B cell (primary cell): Measurements from ENCODE around the gene INPP4A. TPM values are rescaled to one million over a fixed set of nuclear protein-coding genes. Genes with fewer than 3 reads are reported as not detected.

Experiments used
- ATAC-seq: fragments of 200-7000 bp; cut with Tn5 transposase; one replicate; pipeline ENCODE4 v1.10.0; 2021; ENCODE audit warnings: low read depth, mild to moderate bottlenecking, moderate number of reproducible peaks, moderate library complexity
- CTCF ChIA-PET: fragments of 350-600 bp; sonication (Branson Sonifier 250); formaldehyde crosslinking; loops from one replicate; lab custom pipeline; 2021; ENCODE audit warnings: antibody characterized with exemption, inconsistent platforms; lab: Charles Lee
- POLR2A ChIA-PET: fragments of 350-600 bp; sonication (Branson Sonifier 250); formaldehyde crosslinking; loops from one replicate; lab custom pipeline; 2021; ENCODE audit warnings: antibody characterized with exemption; lab: Charles Lee
- DNase-seq: peaks from one replicate; pipeline ENCODE4 v3.0.0; 2013
- H2AFZ ChIP-seq: 2 replicates; pipeline ENCODE4 v1.6.1; 2012; ENCODE audit warnings: mild to moderate bottlenecking, low read depth, low read length; ENCODE audit not compliant: insufficient read depth, poor library complexity, severe bottlenecking
- H3K27ac ChIP-seq, 2 donors: 1 replicate in 1 of 2; 2 replicates in 1 of 2; pipeline ENCODE4 v1.5.1; 2012 to 2013; ENCODE audit warnings: low read length in 2 of 2, mild to moderate bottlenecking in 2 of 2, moderate library complexity in 1 of 2
- H3K27me3 ChIP-seq, 4 experiments: fragments of 200-600 bp in 1 of 4; sonication (generic) in 1 of 4; replicated peaks in 1 of 4; 1 replicate in 2 of 4; 2 replicates in 2 of 4; pipeline versions ENCODE4 v1.6.1 to v1.7.0; 2013 to 2016; ENCODE audit warnings: low read length in 3 of 4, mild to moderate bottlenecking in 2 of 4, mixed read lengths in 1 of 4, moderate library complexity in 1 of 4; ENCODE audit not compliant: insufficient read depth in 4 of 4, control insufficient read depth in 3 of 4; ENCODE audit errors: control extremely low read depth in 1 of 4
- H3K36me3 ChIP-seq, 2 experiments: replicated peaks in 1 of 2; 1 replicate in 1 of 2; 2 replicates in 1 of 2; pipeline versions ENCODE4 v1.6.1 to v1.7.1; 2013; ENCODE audit warnings: low read length in 1 of 2; ENCODE audit not compliant: insufficient read depth in 2 of 2, control insufficient read depth in 1 of 2; ENCODE audit errors: control extremely low read depth in 1 of 2, extremely low read depth in 1 of 2
- H3K4me1 ChIP-seq, 2 donors: fragments of 200-600 bp in 1 of 2; sonication (generic) in 1 of 2; 1 replicate in 1 of 2; 2 replicates in 1 of 2; pipeline versions ENCODE4 v1.5.1 to v1.6.1; 2013 to 2017; ENCODE audit warnings: low read length in 2 of 2; ENCODE audit not compliant: control insufficient read depth in 2 of 2, insufficient read depth in 2 of 2
- H3K4me2 ChIP-seq: replicated peaks from 2 replicates; pipeline ENCODE3; 2012; ENCODE audit warnings: mild to moderate bottlenecking, low read depth, low read length; ENCODE audit not compliant: poor library complexity, severe bottlenecking
- H3K4me3 ChIP-seq, 5 experiments: fragments of 200-600 bp in 1 of 5; sonication (generic) in 1 of 5; 1 replicate in 3 of 5; 2 replicates in 2 of 5; pipeline versions ENCODE4 v1.5.1 to v1.7.0; 2011 to 2016; ENCODE audit warnings: low read length in 4 of 5, mild to moderate bottlenecking in 4 of 5, low read depth in 2 of 5, control low read depth in 1 of 5, moderate library complexity in 1 of 5; ENCODE audit not compliant: insufficient read depth in 1 of 5; ENCODE audit errors: control extremely low read depth in 1 of 5, extremely low read depth in 1 of 5
- H3K79me2 ChIP-seq: fragments of 200-600 bp; sonication (generic); one replicate; pipeline ENCODE4 v1.6.0; 2016; ENCODE audit warnings: low read length; ENCODE audit not compliant: control insufficient read depth, insufficient read depth
- H3K9ac ChIP-seq: fragments of 200-600 bp; sonication (generic); 2 replicates; pipeline ENCODE4 v1.6.1; 2017; ENCODE audit warnings: mild to moderate bottlenecking, low read length, moderate library complexity
- H3K9me3 ChIP-seq, 3 donors: one replicate each; pipeline versions ENCODE4 v1.6.1 to v1.7.1; 2013; ENCODE audit warnings: low read length in 2 of 3; ENCODE audit not compliant: control insufficient read depth in 2 of 3, insufficient read depth in 1 of 3; ENCODE audit errors: control extremely low read depth in 1 of 3
- H4K20me1 ChIP-seq: 2 replicates; pipeline ENCODE4 v1.6.0; 2012; ENCODE audit warnings: mild to moderate bottlenecking, low read length; ENCODE audit not compliant: insufficient read depth, control insufficient read depth, poor library complexity, severe bottlenecking
- H3K27ac Mint-ChIP-seq: one replicate; pipeline ENCODE4 v1.8.0; 2021; ENCODE audit warnings: mixed read lengths
- H3K27me3 Mint-ChIP-seq: one replicate; pipeline ENCODE4 v1.8.0; 2021; ENCODE audit warnings: mixed read lengths
- H3K4me1 Mint-ChIP-seq: one replicate; pipeline ENCODE4 v1.8.0; 2021; ENCODE audit warnings: mixed read lengths
- H3K4me3 Mint-ChIP-seq: one replicate; pipeline ENCODE4 v1.8.0; 2021; ENCODE audit warnings: mixed read lengths
- H3K9me3 Mint-ChIP-seq: one replicate; pipeline ENCODE4 v1.8.0; 2022; ENCODE audit warnings: mixed read lengths; ENCODE audit not compliant: insufficient read depth
- EZH2 ChIP-seq: IDR thresholded peaks from 2 replicates; pipeline ENCODE4 v1.6.1; 2012; ENCODE audit warnings: borderline replicate concordance, low read depth, mild to moderate bottlenecking, moderate library complexity, low read length; ENCODE audit not compliant: insufficient read depth, poor library complexity, severe bottlenecking
- WGBS: methylation state at CpG from one replicate; pipeline ENCODE4 v1.1.5; 2013; ENCODE audit warnings: missing lambda C conversion rate; ENCODE audit not compliant: insufficient coverage; 5-methylcytosine and 5-hydroxymethylcytosine counted together
- intact Hi-C: fragments of 100-400 bp; cut with micrococcal nuclease; formaldehyde crosslinking; loops from one replicate; pipeline ENCODE4 v1.10.0; 2022
- polyA plus RNA-seq: library from polyadenylated mRNA; depleted of rRNA; stranded (reverse); fragments of >200 nt; gene quantifications from 2 replicates; pipeline ENCODE4 v1.2.3, GENCODE V29; 2012
- total RNA-seq, 2 donors: library from RNA; stranded (reverse); fragments of 120-200 nt in 1 of 2; gene quantifications; 1 replicate in 1 of 2; 2 replicates in 1 of 2; pipeline versions ENCODE4 v1.2.3 to v1.2.4, GENCODE V29; 2013 to 2022
- TF ChIP-seq, protein P1 (sequence below): fragments of 200-600 bp; IDR thresholded peaks from one replicate; pipeline ENCODE4 v1.8.0; 2022; ENCODE audit warnings: antibody characterized with exemption, mild to moderate bottlenecking

Gene INPP4A
- total and polyA plus RNA-seq, 2 donors (not counting 1 experiment from before 2014, with no cell fraction given) = 10.7 to 22.5 TPM

DNA sequence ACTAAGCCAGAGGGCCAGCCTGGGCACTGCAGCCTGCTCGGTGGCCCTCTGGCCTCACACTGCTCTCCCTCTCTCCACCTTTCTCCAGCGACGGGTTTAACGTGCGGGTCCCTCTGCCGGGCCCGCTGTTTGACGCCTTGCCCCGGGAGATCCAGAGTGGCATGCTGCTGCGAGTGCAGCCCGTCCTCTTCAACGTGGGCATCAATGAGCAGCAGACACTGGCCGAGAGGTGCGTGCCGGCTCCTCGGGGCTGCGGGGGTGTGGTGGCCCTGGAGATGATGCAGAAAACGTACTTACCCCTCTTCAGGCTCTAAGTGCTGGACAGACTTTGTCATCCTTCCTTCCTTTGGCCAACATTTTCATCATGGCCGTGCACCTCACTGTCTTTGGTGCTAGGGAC is 121.3 kb downstream of the INPP4A start:
- no peaks in the 10 kb centered on the region for H3K9me3 Mint-ChIP-seq
- no peaks in the 10 kb centered on the region for H3K4me1 Mint-ChIP-seq
- Histone ChIP-seq H3K79me2 (no peaks in the 10 kb centered on the region), H3K4me1 (no peaks in the 10 kb centered on the region), H3K27ac (no peak overlapping the region), H3K9me3 (no peaks in the 10 kb centered on the region), H4K20me1 (no peaks in the 10 kb centered on the region), H3K9ac (no peak overlapping the region), H3K27me3 (no peaks in the 10 kb centered on the region), H3K4me2 (no peak overlapping the region), H3K4me3 (no peak overlapping the region), H2AFZ (no peak overlapping the region), H3K36me3 (peaks cover 13 to 19% of the 10 kb centered on the region in 2 experiments)
- DNase-seq (no peak), ATAC-seq (no peak)
- 97% methylated on average over 19 of the region's 19 CpGs for WGBS
- H3K27me3 Mint-ChIP-seq = no peaks in the 10 kb centered on the region
- TF ChIP-seq, protein P1, sequence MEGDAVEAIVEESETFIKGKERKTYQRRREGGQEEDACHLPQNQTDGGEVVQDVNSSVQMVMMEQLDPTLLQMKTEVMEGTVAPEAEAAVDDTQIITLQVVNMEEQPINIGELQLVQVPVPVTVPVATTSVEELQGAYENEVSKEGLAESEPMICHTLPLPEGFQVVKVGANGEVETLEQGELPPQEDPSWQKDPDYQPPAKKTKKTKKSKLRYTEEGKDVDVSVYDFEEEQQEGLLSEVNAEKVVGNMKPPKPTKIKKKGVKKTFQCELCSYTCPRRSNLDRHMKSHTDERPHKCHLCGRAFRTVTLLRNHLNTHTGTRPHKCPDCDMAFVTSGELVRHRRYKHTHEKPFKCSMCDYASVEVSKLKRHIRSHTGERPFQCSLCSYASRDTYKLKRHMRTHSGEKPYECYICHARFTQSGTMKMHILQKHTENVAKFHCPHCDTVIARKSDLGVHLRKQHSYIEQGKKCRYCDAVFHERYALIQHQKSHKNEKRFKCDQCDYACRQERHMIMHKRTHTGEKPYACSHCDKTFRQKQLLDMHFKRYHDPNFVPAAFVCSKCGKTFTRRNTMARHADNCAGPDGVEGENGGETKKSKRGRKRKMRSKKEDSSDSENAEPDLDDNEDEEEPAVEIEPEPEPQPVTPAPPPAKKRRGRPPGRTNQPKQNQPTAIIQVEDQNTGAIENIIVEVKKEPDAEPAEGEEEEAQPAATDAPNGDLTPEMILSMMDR = no peak
- no peak for TF ChIP-seq EZH2
- H3K4me3 Mint-ChIP-seq = no peak overlapping the region
- ChIA-PET POLR2A (no interaction called here), CTCF (no interaction called here)
- intact Hi-C loops = loop anchor here (5.0 kb wide), 1 partner anchor 271 kb away; no protein-coding TSS in a partner anchor
- H3K27ac Mint-ChIP-seq = no peak overlapping the region

DNA sequence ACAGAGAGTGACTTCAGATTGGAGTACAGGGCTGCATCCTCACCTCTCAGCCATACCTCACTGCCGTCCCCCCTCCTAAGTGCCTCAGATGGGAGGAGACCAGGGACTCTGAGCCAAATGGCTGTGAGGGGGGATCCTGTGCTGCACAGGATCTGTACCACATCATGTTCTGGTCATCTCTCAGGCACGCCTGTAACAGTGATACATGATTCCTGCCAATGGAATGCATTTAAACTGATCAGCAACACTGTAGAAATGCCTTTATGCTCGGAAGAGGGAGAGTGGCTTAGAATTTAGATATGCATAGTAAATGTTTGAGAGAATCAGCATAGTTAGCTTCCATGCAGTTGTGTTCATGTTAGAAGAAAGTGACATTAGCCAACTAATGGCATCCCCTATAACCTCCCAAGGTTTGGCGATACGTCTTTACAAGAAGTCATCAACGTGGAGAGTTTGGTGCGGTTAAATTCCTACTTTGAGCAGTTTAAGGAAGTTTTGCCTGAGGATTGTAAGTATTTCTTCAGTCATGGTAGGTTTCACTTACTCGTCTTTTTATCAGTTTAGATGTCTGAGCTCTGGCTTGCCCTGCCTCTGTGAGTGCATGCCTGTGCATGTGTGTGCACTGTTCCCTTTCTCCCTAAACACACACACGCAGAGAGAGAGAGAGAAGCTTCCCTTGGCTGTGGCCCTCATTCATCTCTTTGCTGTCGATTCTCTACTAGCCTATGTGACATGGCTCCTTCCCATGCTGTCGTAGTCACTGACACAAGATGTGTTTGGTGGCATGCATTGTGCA is 123.7 kb downstream of the INPP4A start:
- H2AFZ ChIP-seq = no peak overlapping the region
- no peaks in the 10 kb centered on the region for H3K9me3 ChIP-seq
- no peaks in the 10 kb centered on the region for H3K4me1 ChIP-seq
- H3K27ac ChIP-seq = no peak overlapping the region
- 97% methylated on average over 5 of the region's 11 CpGs for WGBS
- Mint-ChIP-seq H3K27ac (no peak overlapping the region), H3K4me1 (no peaks in the 10 kb centered on the region), H3K9me3 (no peaks in the 10 kb centered on the region), H3K4me3 (no peak overlapping the region), H3K27me3 (no peaks in the 10 kb centered on the region)
- H3K9ac ChIP-seq = no peak overlapping the region
- ChIA-PET POLR2A (no interaction called here), CTCF (interaction anchor here (0.6 to 4.4 kb wide), 14 partner anchors 10 to 548 kb away, joined by 3 to 31 read pairs (median 4); no protein-coding TSS in a partner anchor)
- ATAC-seq (no peak), DNase-seq (no peak)
- no peaks in the 10 kb centered on the region for H3K27me3 ChIP-seq
- no peak for TF ChIP-seq EZH2
- TF ChIP-seq, protein P1 = no peak
- H4K20me1 ChIP-seq = no peaks in the 10 kb centered on the region
- H3K4me2 ChIP-seq = no peak overlapping the region
- H3K36me3 ChIP-seq = peaks cover 15 to 24% of the 10 kb centered on the region in 2 experiments
- H3K4me3 ChIP-seq = no peak overlapping the region
- H3K79me2 ChIP-seq = no peaks in the 10 kb centered on the region
- intact Hi-C loops = loop anchor here (5.0 kb wide), 1 partner anchor 269 kb away; no protein-coding TSS in a partner anchor
